ENCODE results near the gene GIGYF2.

- no peak for TF ChIP-seq ZNF274 (IDR thresholded peaks at IDR 0.05; ENCODE audit: low read depth, low read length)
- TF ChIP-seq YY1 (IDR thresholded peaks at IDR 0.05; ENCODE audit: insufficient read depth, insufficient read length) = no peak
- no peak for TF ChIP-seq SUZ12 (IDR thresholded peaks at IDR 0.05; ENCODE audit: extremely low read depth, insufficient read depth, insufficient read length)
Measured at GRCh38 chr2:232842689-232843088, 145.6 kb downstream of the GIGYF2 start.
